GM23338 (cell line): Measurements from ENCODE around the gene NPAT.

ENCODE experiments used
- CTCF ChIP-seq, 2 experiments: fragments of 200-600 bp in 1 of 2; sonication (generic) in 1 of 2; conservative IDR thresholded peaks; 2 replicates each; pipeline versions ENCODE4 v1.5.1 to v1.6.1; 2016 to 2017; ENCODE audit warnings: antibody characterized with exemption in 2 of 2, low read depth in 2 of 2, mild to moderate bottlenecking in 2 of 2, moderate library complexity in 1 of 2
- EZH2 ChIP-seq: fragments of 200-600 bp; sonication (generic); IDR thresholded peaks from one replicate; pipeline ENCODE4 v1.8.0; 2017; ENCODE audit warnings: antibody characterized with exemption, mild to moderate bottlenecking, low read depth; ENCODE audit not compliant: unreplicated experiment
- EZH2phosphoT487 ChIP-seq: fragments of 200-600 bp; sonication (generic); IDR thresholded peaks from one replicate; pipeline ENCODE4 v1.8.1; 2018; ENCODE audit warnings: antibody characterized with exemption; ENCODE audit not compliant: unreplicated experiment
- POLR2AphosphoS5 ChIP-seq: IDR thresholded peaks from 2 replicates; pipeline ENCODE4 v1.6.1; 2016; ENCODE audit warnings: antibody characterized with exemption, low read depth
- REST ChIP-seq: IDR thresholded peaks from one replicate; pipeline ENCODE4 v1.6.1; 2018; ENCODE audit warnings: antibody characterized with exemption; ENCODE audit not compliant: unreplicated experiment

GRCh38 chr11:108218455-108218854, 4.0 kb downstream of the NPAT start:
- TF ChIP-seq CTCF (conservative IDR thresholded peaks at IDR 0.05; ENCODE audit: low read depth in 2 of 2) (no peak), EZH2 (no peak), EZH2phosphoT487 (no peak), REST (no peak), POLR2AphosphoS5 (no peak)
